NCI-H82 treated with DMSO at 0.1 percent for 48 hours (cell line): ENCODE results near the gene CFAP46.
"Not testable (repeated sequence)": the region's sequence is repeated elsewhere in the genome, so short reads cannot be mapped to it uniquely, and the experiment has no call there.

ENCODE experiments used
- DNase-seq: peaks from one replicate; lab custom pipeline; 2025; ENCODE audit not compliant: unreplicated experiment; lab: John Stamatoyannopoulos, UW

CFAP46 gene

GRCh38 chr10:132779549-132780294 lies 162.6 kb downstream of the CFAP46 start:
- no peak for DNase-seq

- no peak for DNase-seq
Measured at GRCh38 chr10:132777441-132777840, 164.9 kb downstream of the CFAP46 start.

DNA sequence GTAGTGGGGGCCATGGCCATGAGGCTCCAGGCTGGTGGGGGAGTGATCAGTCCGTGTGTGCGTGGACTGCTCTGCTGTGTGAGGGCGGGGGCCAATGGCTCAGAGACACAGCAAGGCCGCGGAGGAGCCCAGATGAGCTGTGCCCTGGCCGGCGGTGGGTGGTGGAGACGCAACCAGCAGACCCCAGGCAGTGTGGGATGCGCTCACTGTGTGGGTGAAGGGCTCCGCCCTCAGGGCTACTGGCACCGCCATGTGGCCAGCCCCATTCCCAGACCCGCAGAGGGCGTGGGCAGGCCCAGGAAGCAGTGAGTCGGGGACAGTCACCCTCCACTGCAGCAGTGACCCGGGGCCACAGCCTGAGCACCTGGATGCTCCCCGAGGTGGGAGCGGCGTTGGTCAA lies 165.5 kb downstream of the CFAP46 start:
- DNase-seq, result no peak

DNA sequence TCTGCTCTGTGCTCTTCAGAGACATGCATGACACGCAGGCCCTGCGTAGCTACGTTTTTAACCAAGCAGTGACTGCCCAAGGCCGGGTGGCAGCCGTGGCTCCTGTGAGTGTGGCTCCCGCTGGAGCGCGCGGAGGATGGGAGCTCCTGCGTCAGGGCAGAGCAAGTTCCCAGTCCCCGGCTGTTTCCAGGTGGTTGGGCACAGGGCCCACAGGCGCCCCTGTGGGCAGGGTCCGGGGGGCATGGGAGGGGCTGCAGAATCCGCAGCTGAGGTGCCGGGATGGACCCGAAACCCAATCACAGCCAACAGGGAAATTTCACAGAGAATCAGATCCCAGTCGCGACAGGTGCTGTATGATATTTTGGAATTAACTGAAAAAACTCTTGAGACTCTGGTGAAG lies 166.2 kb downstream of the CFAP46 start:
- DNase-seq, result no peak

DNA sequence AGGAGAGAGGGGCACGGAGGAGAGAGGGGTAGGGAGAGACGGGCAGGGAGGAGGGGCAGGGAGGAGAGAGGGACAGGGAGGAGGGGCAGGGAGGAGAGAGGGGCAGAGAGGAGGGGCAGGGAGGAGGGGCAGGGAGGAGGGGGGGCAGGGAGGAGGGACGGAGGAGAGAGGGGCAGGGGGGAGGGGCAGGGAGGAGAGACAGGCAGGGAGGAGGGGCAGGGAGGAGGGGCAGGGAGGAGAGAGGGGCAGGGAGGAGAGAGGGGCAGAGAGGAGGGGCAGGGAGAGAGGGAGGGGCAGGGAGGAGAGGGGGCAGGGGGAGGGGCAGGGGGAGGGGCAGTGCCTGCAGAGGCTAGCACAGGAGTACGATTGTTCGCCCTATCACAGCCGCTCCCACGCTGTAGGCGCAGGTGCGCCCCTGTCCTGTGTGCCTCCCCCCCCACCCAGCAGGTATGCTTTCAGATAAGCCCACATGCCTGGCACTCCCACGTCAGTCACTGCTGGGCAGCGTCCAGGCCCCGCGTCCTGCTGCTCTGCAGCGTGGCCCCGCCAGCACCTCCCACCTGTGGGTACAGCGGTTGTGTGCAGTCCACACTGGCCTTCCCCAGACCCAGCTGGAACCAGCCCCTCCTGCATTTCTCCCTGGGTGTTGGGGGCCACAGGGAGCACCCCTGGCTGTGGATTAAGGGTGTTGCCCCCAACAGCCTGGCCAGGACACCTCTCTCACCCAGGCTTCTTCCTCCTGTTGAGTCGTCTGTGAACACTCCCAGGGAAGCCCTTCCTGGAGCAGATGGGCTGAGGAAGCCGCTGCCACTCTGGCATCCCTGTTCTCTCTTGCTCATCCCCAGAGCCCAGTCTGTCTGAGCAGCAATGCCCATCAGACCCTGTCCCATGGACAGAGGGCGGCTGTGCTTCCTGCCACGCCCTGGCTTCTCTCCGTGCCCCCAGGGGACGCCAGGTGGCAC lies 167.2 kb downstream of the CFAP46 start:
- no peak for DNase-seq

- DNase-seq, result no peak
Measured at GRCh38 chr10:132774181-132774901, 168.0 kb downstream of the CFAP46 start.

DNA sequence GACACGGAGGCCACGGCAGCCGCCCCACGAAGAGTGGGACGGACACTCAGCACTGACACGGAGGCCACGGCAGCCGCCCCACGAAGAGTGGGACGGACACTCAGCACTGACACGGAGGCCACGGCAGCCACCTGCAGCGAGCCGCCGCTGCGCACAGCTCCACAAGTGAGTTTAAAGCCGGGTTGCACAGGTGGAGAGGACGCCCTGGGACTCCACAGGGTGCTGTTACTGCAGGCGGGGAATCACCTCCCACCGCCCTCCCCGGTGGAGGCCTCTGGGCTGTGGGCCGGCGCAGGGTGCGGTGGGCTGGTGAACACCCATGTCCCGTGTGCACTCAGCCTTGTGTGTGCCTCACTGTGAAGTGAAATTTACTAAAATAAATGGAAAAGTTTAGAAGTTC lies 169.6 kb downstream of the CFAP46 start:
- not testable (repeated sequence) for DNase-seq

DNA sequence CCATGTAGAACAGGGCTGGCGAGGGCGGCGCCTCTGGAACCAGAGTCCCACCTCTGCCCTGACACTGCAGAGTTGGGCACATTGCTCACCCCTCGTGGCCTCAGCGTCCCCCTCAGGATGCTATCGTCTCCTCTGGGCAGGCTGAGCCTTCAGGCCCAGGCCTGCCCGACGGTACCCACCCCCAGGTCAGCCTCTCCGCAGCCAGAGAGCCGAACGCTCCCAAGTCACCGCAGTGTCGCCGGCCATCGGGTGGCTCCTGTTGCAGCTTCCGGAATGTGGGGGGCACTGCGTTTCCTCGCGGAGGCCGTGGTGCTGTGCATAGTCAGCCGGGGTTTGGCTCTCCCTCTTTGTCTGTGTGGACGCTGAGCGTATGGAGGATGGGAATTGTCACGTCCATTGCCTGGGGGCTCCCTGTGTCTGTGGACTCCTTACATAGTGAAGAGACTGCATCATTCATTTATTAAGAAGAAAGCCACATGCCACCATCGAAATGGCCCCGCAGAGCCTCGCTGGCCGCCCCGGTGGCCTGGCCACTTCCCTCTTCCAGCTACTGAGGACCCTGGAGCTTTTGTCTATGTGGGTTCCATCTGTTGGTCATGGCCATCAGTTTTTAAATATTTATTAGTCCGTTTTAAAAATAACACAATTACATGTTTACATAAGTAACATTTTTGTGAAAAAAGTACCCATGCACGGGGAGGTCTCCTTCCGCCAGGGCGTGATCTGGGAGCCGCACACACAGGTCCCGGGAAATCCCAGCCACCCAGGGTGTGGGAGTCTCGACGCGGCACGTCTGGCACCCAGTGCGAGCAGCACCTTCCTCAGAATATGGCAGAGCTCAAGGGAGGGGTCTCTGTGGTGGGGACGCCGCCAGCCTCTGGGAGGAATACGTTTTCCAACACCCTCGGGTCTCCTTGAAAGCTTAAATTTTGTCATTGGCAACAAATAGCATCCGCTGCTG lies 172.0 kb downstream of the CFAP46 start:
- no peak for DNase-seq

- DNase-seq, result no peak
Measured at GRCh38 chr10:132768346-132769248, 173.8 kb downstream of the CFAP46 start.

- no peak for DNase-seq
Measured at GRCh38 chr10:132766291-132766690, 176.1 kb downstream of the CFAP46 start.

GRCh38 chr10:132765435-132765834 lies 176.9 kb downstream of the CFAP46 start:
- DNase-seq, result no peak

- no peak for DNase-seq
Measured at GRCh38 chr10:132764108-132764507, 178.3 kb downstream of the CFAP46 start.

DNA sequence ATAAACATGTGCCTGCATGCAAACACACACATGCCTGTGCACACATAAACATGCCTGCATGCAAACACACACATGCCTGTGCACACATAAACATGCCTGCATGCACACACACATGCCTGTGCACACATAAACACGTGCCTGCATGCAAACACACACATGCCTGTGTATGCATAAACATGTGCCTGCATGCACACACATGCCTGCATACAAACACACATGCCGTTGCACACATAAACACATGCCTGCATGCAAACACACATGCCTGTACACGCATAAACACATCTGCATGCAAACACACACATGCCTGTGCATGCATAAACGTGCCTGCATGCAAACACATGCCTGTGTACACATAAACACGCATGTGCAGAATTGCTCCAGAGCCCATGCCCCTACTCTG lies 178.8 kb downstream of the CFAP46 start:
- no peak for DNase-seq

GRCh38 chr10:132762267-132762666 lies 180.1 kb downstream of the CFAP46 start:
- no peak for DNase-seq

- DNase-seq, result no peak
Measured at GRCh38 chr10:132761395-132762060, 180.8 kb downstream of the CFAP46 start.

DNA sequence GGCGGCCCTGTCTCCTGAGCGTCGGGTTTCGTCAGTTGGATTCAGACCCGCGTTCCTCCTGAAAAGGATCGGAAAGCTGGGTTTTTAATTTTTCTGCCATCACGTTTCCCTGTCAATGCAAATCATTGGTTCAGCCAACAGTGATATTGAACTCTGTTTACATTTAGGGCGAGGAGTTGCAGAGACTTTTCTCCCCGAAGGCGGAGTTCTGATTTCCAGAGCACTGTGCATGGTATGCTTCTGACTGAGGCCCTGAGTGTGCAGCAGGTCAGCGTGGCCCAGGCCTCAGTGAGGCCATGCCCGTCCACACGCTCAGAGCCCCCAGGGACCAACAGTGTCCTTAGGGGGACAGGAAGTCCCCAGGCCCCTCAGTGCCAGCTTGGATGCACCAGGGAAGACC lies 183.5 kb downstream of the CFAP46 start:
- DNase-seq, result no peak
